GM18498 (cell line): ENCODE results near the gene MGRN1.

ENCODE experiments used
- ATAC-seq: cut with Tn5 transposase; IDR thresholded peaks from one replicate; pipeline ENCODE4 v1.9.1; 2021; ENCODE audit warnings: mild to moderate bottlenecking, moderate library complexity; ENCODE audit not compliant: unreplicated experiment

Gene MGRN1

GRCh38 chr16:4651827-4652226 lies 27.2 kb downstream of the MGRN1 start:
- no peak for ATAC-seq

GRCh38 chr16:4652561-4652960 lies 27.9 kb downstream of the MGRN1 start:
- no peak for ATAC-seq

- no peak for ATAC-seq
Observed at GRCh38 chr16:4654011-4654963, 29.7 kb downstream of the MGRN1 start.

- no peak for ATAC-seq
Observed at GRCh38 chr16:4654964-4655590, 30.5 kb downstream of the MGRN1 start.

GRCh38 chr16:4655801-4656200 lies 31.2 kb downstream of the MGRN1 start:
- no peak for ATAC-seq

GRCh38 chr16:4656221-4656620 lies 31.6 kb downstream of the MGRN1 start:
- no peak for ATAC-seq

GRCh38 chr16:4656695-4657686 lies 32.4 kb downstream of the MGRN1 start:
- ATAC-seq = no peak

GRCh38 chr16:4659363-4660353 lies 35.0 kb downstream of the MGRN1 start:
- no peak for ATAC-seq

- ATAC-seq = peak; percentile 41
Observed at GRCh38 chr16:4660454-4661007, 35.9 kb downstream of the MGRN1 start.

- no peak for ATAC-seq
Observed at GRCh38 chr16:4661661-4662060, 37.0 kb downstream of the MGRN1 start.

- no peak for ATAC-seq
Observed at GRCh38 chr16:4663465-4663776, 38.8 kb downstream of the MGRN1 start.

- ATAC-seq = no peak
Observed at GRCh38 chr16:4663777-4664465, 39.3 kb downstream of the MGRN1 start.

GRCh38 chr16:4664538-4665418 lies 40.2 kb downstream of the MGRN1 start:
- no peak for ATAC-seq

- no peak for ATAC-seq
Observed at GRCh38 chr16:4666537-4667202, 42.0 kb downstream of the MGRN1 start.

GRCh38 chr16:4667203-4667963 lies 42.8 kb downstream of the MGRN1 start:
- ATAC-seq = no peak

- no peak for ATAC-seq
Observed at GRCh38 chr16:4668313-4668960, 43.8 kb downstream of the MGRN1 start.
